HUDEP-2 (cell line): Measurements from ENCODE around the gene BARHL2.

Experiments
- DNase-seq, 76 experiments: peaks; one replicate each; lab custom pipeline; 2025; ENCODE audit not compliant: unreplicated experiment in 76 of 76; lab: John Stamatoyannopoulos, UW

The BARHL2 gene

GRCh38 chr1:90716552-90717355 is at the start of gene BARHL2:
TSS of gene BARHL2 (minus strand) at chr1:90717302. CDS start at chr1:90717195, 107 bp downstream.
- DNase-seq, result no peak

GRCh38 chr1:90763930-90764329 is 46.8 kb upstream of the BARHL2 start:
- no peak for DNase-seq

- no peak for DNase-seq
Observed at GRCh38 chr1:90763506-90763905, 46.4 kb upstream of the BARHL2 start.

GRCh38 chr1:90761781-90762589 is 44.9 kb upstream of the BARHL2 start:
- DNase-seq, result no peak

- DNase-seq, result no peak
Observed at GRCh38 chr1:90761156-90761555, 44.1 kb upstream of the BARHL2 start.

GRCh38 chr1:90753556-90753955 is 36.5 kb upstream of the BARHL2 start:
- no peak for DNase-seq

- no peak for DNase-seq
Observed at GRCh38 chr1:90748668-90749067, 31.6 kb upstream of the BARHL2 start.

GRCh38 chr1:90746857-90747256 is 29.8 kb upstream of the BARHL2 start:
- no peak for DNase-seq

- DNase-seq, result no peak
Observed at GRCh38 chr1:90745972-90746371, 28.9 kb upstream of the BARHL2 start.

GRCh38 chr1:90732136-90732535 is 15.0 kb upstream of the BARHL2 start:
- no peak for DNase-seq

GRCh38 chr1:90731382-90732050 is 14.4 kb upstream of the BARHL2 start:
- no peak for DNase-seq

GRCh38 chr1:90730243-90731022 is 13.3 kb upstream of the BARHL2 start:
- no peak for DNase-seq

GRCh38 chr1:90729504-90730242 is 12.6 kb upstream of the BARHL2 start:
- peak in 15 of 76 experiments; percentile 3 to 40 (median 15) for DNase-seq

- DNase-seq, result no peak
Observed at GRCh38 chr1:90728502-90729287, 11.6 kb upstream of the BARHL2 start.

- no peak for DNase-seq
Observed at GRCh38 chr1:90727917-90728501, 10.9 kb upstream of the BARHL2 start.

- no peak for DNase-seq
Observed at GRCh38 chr1:90726986-90727480, 9.9 kb upstream of the BARHL2 start.

GRCh38 chr1:90726425-90726985 is 9.4 kb upstream of the BARHL2 start:
- no peak for DNase-seq
